ENCODE data around the gene RBM26. TPM values are rescaled to one million over a fixed set of nuclear protein-coding genes. Genes with fewer than 3 reads are reported as not detected.

RBM26 gene
- total and polyA plus RNA-seq, 2 of the 4 experiments (the other 2 are of a cell fraction), result 17.6 to 18.1 TPM

DNA sequence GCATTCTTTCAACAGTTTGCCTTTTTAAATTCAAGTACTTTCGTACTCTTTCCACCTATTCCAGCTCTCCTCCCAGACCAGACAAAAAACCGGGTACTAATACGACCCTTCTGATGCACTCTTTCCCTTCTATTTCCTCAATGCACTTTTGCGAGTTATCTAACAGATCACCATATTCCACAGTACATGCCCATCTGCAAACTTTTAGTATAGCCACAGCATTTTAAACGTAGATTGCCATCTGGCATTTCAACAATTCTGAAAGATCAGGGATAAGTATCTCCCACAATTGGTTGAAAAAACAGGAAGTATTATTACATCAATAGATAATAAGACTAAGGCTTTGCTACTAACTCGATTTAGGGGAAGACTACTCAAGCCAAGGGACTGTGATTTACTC is 31.5 kb downstream of the RBM26 start:
- H3K56ac ChIP-seq (ENCODE audit: extremely low read depth, insufficient read depth, low read length), result no peak overlapping the region
- intact Hi-C loops (cut with micrococcal nuclease) (no loop called here), dilution Hi-C loops (cut with HindIII; ENCODE audit: low sequenced_read_pairs, unreplicated experiment) (no loop called here), in situ Hi-C loops (cut with MboI; ENCODE audit: low sequenced_read_pairs) (no loop called here)
- H3K14ac ChIP-seq (replicated peaks; ENCODE audit: low read depth, low read length), result no peak overlapping the region
- H3K36me3 ChIP-seq (ENCODE audit: control insufficient read depth, insufficient read depth, low read length), result peaks cover 36% of the 10 kb centered on the region
- no peak overlapping the region for H3K18ac ChIP-seq (ENCODE audit: low read depth, low read length)
- H2AFZ ChIP-seq (replicated peaks; ENCODE audit: low read length, poor library complexity), result no peak overlapping the region
- ATAC-seq (ENCODE audit: low read depth) (no peak), DNase-seq (no peak)
- H3K23ac ChIP-seq (ENCODE audit: low read depth, low read length), result no peak overlapping the region
- no peaks in the 10 kb centered on the region for H3K27me3 ChIP-seq (ENCODE audit: control insufficient read depth, insufficient read depth, low read length)
- H3K9ac ChIP-seq (ENCODE audit: low read depth, low read length), result no peak overlapping the region
- no peak overlapping the region for H2AK5ac ChIP-seq (ENCODE audit: low read depth, low read length)
- H3K27ac ChIP-seq (ENCODE audit: insufficient read depth, low read length), result no peak overlapping the region
- 94% methylated on average over 2 of the region's 6 CpGs; no CpG with 5 or more reads in 1 of the 2 experiments for WGBS, 2 experiments (ENCODE audit: extremely low coverage in 2 of 2, insufficient read length in 1 of 2)
- ChIA-PET CTCF (no interaction called here), POLR2A (ENCODE audit: unreplicated experiment) (no interaction called here)
- H3K9me3 ChIP-seq (ENCODE audit: control insufficient read depth, insufficient read depth, low read length), result no peaks in the 10 kb centered on the region
- no peak overlapping the region for H3K4ac ChIP-seq (ENCODE audit: low read depth, low read length)
- no peak overlapping the region for H4K91ac ChIP-seq (ENCODE audit: insufficient read depth, low read depth, low read length)
- H3K9me1 ChIP-seq (ENCODE audit: insufficient read depth, low read length), result no peaks in the 10 kb centered on the region
- H3K4me2 ChIP-seq (ENCODE audit: low read depth, low read length), result no peak overlapping the region
- no peaks in the 10 kb centered on the region for H4K20me1 ChIP-seq (ENCODE audit: insufficient read depth, low read length)
- H2BK5ac ChIP-seq (ENCODE audit: low read depth, low read length, poor library complexity, severe bottlenecking), result no peak overlapping the region
- H4K8ac ChIP-seq (ENCODE audit: low read depth in 2 of 2, low read length in 2 of 2), result no peak overlapping the region
- H3K79me1 ChIP-seq (ENCODE audit: low read depth in 1 of 2, low read length in 2 of 2), result peaks cover 10 to 15% of the 10 kb centered on the region in 2 experiments; a peak in 3 of 4 replicates
- no peak overlapping the region for H2BK120ac ChIP-seq (ENCODE audit: low read depth, low read length)
- TF ChIP-seq BHLHE40 (IDR thresholded peaks at IDR 0.05; ENCODE audit: low read depth, low read length) (no peak), MAFK (IDR thresholded peaks at IDR 0.05; ENCODE audit: low read depth, low read length) (no peak), RCOR1 (IDR thresholded peaks at IDR 0.05; ENCODE audit: insufficient replicate concordance, low read length) (no peak), CHD1 (IDR thresholded peaks at IDR 0.05; ENCODE audit: low read depth, low read length) (no peak), MAZ (IDR thresholded peaks at IDR 0.05; ENCODE audit: borderline replicate concordance, low read depth, low read length) (no peak), RAD21 (IDR thresholded peaks at IDR 0.05; ENCODE audit: low read length) (no peak), FOS (IDR thresholded peaks at IDR 0.05; ENCODE audit: low read depth, low read length) (no peak), SMC3 (IDR thresholded peaks at IDR 0.05; ENCODE audit: low read depth, low read length) (no peak), NFE2L2 (IDR thresholded peaks at IDR 0.05; ENCODE audit: low read depth, low read length) (no peak), MXI1 (IDR thresholded peaks at IDR 0.05; ENCODE audit: borderline replicate concordance, low read depth, low read length) (no peak), POLR2A (IDR thresholded peaks at IDR 0.05; ENCODE audit: low read depth, low read length) (no peak), RFX5 (IDR thresholded peaks at IDR 0.05; ENCODE audit: low read depth, low read length) (no peak)
- TF ChIP-seq, protein P1, sequence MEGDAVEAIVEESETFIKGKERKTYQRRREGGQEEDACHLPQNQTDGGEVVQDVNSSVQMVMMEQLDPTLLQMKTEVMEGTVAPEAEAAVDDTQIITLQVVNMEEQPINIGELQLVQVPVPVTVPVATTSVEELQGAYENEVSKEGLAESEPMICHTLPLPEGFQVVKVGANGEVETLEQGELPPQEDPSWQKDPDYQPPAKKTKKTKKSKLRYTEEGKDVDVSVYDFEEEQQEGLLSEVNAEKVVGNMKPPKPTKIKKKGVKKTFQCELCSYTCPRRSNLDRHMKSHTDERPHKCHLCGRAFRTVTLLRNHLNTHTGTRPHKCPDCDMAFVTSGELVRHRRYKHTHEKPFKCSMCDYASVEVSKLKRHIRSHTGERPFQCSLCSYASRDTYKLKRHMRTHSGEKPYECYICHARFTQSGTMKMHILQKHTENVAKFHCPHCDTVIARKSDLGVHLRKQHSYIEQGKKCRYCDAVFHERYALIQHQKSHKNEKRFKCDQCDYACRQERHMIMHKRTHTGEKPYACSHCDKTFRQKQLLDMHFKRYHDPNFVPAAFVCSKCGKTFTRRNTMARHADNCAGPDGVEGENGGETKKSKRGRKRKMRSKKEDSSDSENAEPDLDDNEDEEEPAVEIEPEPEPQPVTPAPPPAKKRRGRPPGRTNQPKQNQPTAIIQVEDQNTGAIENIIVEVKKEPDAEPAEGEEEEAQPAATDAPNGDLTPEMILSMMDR (conservative IDR thresholded peaks at IDR 0.05; ENCODE audit: low read depth, low read length), result no peak
- TF ChIP-seq, protein P2, sequence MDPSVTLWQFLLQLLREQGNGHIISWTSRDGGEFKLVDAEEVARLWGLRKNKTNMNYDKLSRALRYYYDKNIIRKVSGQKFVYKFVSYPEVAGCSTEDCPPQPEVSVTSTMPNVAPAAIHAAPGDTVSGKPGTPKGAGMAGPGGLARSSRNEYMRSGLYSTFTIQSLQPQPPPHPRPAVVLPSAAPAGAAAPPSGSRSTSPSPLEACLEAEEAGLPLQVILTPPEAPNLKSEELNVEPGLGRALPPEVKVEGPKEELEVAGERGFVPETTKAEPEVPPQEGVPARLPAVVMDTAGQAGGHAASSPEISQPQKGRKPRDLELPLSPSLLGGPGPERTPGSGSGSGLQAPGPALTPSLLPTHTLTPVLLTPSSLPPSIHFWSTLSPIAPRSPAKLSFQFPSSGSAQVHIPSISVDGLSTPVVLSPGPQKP (IDR thresholded peaks at IDR 0.05; ENCODE audit: borderline replicate concordance, low read depth, low read length), result no peak
- TF ChIP-seq, protein P3, sequence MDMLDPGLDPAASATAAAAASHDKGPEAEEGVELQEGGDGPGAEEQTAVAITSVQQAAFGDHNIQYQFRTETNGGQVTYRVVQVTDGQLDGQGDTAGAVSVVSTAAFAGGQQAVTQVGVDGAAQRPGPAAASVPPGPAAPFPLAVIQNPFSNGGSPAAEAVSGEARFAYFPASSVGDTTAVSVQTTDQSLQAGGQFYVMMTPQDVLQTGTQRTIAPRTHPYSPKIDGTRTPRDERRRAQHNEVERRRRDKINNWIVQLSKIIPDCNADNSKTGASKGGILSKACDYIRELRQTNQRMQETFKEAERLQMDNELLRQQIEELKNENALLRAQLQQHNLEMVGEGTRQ (IDR thresholded peaks at IDR 0.05; ENCODE audit: low read depth, low read length), result no peak
- no peak overlapping the region for H4K5ac ChIP-seq (ENCODE audit: low read depth, low read length)
- H2BK20ac ChIP-seq (ENCODE audit: low read depth, low read length), result no peak overlapping the region
- H3K4me3 ChIP-seq (ENCODE audit: insufficient read depth, low read depth, low read length), result no peak overlapping the region
- H2AK9ac ChIP-seq (replicated peaks; ENCODE audit: low read depth, low read length, poor library complexity), result no peak overlapping the region
- no peaks in the 10 kb centered on the region for H3K4me1 ChIP-seq (ENCODE audit: control insufficient read depth, insufficient read depth, low read length)
- H2BK15ac ChIP-seq (ENCODE audit: low read depth, low read length), result no peak overlapping the region
- BruUV-seq (replicated peaks), result no TSS peak

All from IMR-90 (cell line).